Stimulated activated CD4-positive, alpha-beta T cell treated with anti-CD3 and anti-CD28 coated beads, Interleukin-1b, Interleukin-23, amount 100 ng/mL, for 24 hours (primary cell): ENCODE measurements around the gene MIDN.
A peak's percentile ranks its signal among the peaks of the same experiment; 100 is the strongest.
"Not testable (repeated sequence)": the region's sequence is repeated elsewhere in the genome, so short reads cannot be mapped to it uniquely, and the experiment has no call there.

Experiments used
- DNase-seq, 4 experiments: peaks; one replicate each; pipeline ENCODE4 v3.0.0-alpha.2; 2020; ENCODE audit warnings: low read depth in 4 of 4, low spot score in 1 of 4

MIDN gene

GRCh38 chr19:1291761-1292418 is 43.5 kb downstream of the MIDN start:
- DNase-seq = no peak

GRCh38 chr19:1292419-1293151 is 44.2 kb downstream of the MIDN start:
- no peak for DNase-seq

GRCh38 chr19:1293782-1294604 is 45.6 kb downstream of the MIDN start:
- DNase-seq = no peak

- no peak for DNase-seq
Observed at GRCh38 chr19:1294688-1295087, 46.3 kb downstream of the MIDN start.

DNA sequence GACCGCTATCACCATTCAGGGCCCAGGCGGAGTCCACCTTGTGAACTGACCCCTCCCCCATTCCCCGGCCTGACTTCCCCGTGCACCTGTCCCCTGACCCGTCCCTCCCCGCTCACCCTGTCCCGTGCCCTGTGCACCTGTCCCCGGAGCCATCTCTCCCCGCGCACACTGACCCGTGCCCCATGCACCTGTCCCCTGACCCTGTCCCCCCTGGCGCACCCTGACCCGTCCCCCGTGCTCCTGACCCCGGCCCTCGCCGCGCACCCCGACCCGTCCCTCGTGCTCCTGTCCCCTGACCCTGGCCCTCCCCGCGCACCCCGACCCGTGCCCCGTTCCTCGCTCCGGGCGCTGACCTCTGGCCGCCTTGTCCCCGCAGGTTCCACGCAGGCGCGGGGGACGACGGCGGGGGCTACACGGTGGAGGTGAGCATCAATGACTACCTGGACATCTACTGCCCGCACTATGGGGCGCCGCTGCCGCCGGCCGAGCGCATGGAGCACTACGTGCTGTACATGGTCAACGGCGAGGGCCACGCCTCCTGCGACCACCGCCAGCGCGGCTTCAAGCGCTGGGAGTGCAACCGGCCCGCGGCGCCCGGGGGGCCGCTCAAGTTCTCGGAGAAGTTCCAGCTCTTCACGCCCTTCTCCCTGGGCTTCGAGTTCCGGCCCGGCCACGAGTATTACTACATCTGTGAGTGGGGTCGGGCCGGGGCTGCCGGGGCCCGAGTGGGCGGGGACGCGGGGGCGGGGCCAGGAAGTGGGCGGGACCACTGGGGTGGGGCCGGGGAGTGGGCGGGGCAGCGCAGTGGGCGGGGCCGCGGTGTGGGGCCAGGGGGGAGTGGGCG is 47.0 kb downstream of the MIDN start:
- peak in 1 of 4 experiments; percentile 30 for DNase-seq

DNA sequence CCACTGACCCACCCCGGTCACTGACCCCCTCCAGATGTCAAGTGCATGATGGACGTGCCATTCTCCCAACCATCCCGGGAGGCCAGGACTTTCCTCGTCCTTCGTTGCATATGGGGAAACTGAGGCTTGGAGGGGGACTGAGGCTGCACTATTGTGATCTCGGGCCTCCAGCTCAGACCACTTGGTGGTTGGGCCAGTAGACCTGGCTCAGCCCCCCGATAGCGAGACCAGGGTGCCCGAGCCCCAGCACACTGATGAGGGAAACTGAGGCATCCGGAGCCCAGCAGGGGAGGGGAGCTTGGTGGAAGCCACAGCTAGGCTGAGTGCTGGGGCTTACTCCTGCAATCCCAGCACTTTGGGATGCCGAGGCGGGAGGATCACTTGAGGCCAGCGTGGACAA is 47.7 kb downstream of the MIDN start:
- no peak for DNase-seq

DNA sequence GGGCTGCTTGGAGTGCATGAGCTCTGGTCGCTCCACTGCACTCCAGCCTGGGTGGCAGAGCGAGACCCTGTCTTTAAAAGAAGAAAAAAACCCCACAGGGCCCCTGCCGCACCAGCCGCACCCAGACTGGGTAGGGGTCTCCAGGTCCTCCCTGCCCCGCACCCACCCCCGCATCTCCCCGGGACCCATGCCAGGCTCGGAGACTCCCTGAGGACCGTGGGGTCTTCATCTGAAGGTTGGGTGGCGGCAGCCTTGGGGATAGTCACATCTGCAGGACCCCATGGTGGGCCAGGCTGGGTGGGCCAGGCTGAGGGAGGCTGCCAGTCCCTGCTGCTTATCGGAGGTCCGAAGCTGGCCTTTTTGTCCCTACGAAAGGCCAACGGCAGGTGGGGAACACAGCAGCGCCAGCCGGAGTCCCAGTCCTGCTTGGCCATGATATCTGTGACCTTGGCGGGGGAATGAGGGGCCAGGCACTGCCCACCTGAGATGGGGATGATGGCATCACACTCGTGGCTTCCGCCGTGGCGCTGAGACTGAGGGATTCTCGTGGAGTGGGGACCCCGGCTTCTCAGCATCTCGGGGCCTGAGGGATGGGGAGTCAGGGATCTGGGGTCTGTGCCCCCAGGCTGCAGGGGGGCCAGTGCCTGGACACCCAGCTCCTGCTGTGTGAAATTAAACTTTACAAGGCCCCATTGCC is 48.3 kb downstream of the MIDN start:
- DNase-seq = no peak

GRCh38 chr19:1298235-1298634 is 49.9 kb downstream of the MIDN start:
- DNase-seq = no peak

- DNase-seq = no peak
Observed at GRCh38 chr19:1299801-1300200, 51.4 kb downstream of the MIDN start.

GRCh38 chr19:1300744-1301490 is 52.5 kb downstream of the MIDN start:
- no peak for DNase-seq

DNA sequence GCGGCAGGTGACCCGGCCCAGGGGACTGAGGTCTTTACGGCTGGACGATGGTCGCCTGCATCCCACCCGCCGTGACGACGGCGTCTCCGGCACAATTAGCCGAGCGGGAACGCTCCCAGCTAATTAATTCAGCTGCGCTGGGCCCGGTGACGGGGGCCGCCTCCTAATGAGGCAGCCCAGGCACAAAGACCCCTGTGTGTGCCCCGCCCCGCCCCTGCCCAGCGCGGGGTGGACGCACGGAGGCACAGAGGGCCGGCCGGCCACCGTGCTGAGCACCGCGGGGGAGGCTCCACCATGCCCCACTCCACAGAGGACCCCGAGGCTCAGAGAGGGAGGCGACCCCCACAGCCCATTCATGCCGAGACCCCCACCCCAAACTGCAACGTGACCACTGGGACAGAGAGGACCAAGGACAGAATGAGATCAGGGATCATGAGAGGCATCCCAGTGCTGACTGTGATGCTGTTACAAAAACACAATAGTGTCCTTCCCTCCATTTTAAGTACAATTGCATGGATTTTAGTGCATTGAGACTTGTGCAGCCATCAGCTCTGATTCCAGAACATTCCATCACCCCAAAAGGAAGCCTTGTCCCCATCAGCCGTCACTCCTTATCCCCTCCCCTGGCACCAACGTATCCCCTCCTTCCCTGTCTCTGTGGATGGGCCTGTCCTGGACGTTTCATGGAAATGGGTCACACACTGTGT is 54.3 kb downstream of the MIDN start:
- no peak for DNase-seq

DNA sequence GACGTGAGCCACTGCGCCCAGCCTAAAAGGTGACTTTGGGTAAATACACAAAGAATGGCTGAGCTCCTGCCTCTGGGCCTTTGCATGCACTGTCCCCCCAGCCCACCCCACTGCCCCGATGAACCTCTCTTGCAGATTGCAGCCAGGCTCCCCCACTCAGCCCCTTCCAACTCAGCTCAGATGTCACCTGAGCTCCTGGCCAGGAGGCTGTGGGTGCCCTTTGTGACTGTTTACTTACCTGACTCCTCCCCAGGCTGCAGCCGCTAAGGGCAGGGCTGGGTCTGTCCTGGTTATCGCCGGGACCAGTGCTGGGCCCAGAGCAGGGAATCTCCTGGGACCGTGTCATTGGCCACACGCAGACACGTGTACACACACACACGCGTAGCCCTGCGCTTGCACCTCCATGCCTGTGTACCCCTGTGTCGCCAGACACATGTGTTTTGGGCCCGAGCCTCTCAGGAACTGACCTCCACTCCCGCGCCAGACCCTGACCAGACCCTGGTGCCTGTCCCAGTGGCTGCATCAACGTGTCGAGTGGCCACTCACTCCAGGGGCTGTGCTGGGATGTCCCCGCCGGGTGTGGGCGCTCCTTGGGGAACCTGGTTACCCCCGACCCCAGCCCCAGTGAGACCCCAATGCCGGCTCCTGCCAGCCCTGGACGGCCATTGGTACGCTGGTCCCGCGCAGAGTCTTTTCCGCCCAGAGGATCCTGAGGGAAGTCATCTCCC is 56.0 kb downstream of the MIDN start:
- DNase-seq = no peak

DNA sequence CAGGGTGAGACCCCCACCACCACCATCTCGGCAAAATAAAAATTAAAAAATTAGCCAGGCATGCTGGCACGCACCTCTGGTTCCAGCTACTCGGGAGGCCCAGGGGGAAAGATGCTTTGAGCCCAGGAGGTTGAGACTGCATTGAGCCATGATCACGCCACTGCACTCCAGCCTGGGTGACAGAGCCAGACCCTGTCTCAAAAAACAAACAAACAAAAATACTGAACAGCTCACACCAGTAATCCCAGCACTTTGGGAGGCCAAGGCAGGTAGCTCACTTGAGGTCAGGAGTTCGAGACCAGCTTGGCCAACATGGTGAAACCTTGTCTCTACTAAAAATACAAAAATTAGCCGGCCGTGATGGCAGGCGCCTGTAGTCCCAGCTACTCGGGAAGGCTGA is 57.0 kb downstream of the MIDN start:
- not testable (repeated sequence) for DNase-seq

GRCh38 chr19:1307320-1307719 is 58.9 kb downstream of the MIDN start:
- DNase-seq = no peak

DNA sequence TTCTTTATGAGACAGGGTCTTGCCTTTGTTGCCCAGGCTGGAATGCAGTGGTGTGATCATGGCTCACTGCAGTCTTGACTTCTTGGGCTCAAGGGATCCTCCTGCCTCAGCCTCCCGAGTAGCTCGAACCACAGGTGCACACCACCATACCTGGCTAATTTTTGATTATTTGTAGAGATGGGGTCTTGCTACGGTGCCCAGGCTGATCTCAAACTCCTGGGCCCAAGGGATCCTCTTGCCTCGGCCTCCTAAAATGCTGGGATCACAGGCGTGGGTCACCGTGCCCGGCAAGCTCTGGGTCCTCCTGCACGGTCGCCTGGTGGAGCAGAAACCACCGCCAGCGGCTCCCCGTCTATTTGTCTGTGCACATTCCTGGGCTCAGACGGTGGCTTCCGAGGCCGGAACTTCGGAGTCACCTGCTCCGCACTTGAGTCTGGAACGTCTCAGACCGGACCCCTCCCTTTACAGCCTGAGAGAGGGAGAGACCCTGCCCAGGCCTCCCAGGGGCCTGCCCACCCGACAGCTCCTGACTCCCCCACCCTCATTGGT is 59.4 kb downstream of the MIDN start:
- no peak for DNase-seq

GRCh38 chr19:1308718-1309117 is 60.3 kb downstream of the MIDN start:
- DNase-seq = no peak
